Activated naive CD8-positive, alpha-beta T cell (primary cell): ENCODE results near the gene TSTD2.

ENCODE experiments used
- H3K27ac Mint-ChIP-seq: one replicate; pipeline ENCODE4 v1.8.0; 2021; ENCODE audit warnings: mixed read lengths
- H3K27me3 Mint-ChIP-seq: one replicate; pipeline ENCODE4 v1.8.0; 2021; ENCODE audit warnings: mixed read lengths
- H3K36me3 Mint-ChIP-seq: one replicate; pipeline ENCODE4 v1.8.0; 2021; ENCODE audit warnings: mixed read lengths
- H3K4me1 Mint-ChIP-seq: one replicate; pipeline ENCODE4 v1.8.0; 2021; ENCODE audit warnings: low read depth, mixed read lengths
- H3K4me3 Mint-ChIP-seq: one replicate; pipeline ENCODE4 v1.8.0; 2021; ENCODE audit warnings: mild to moderate bottlenecking, mixed read lengths
- H3K9me3 Mint-ChIP-seq: one replicate; pipeline ENCODE4 v1.8.0; 2021; ENCODE audit warnings: low read depth, mixed read lengths

TSTD2 gene

GRCh38 chr9:97567182-97567893 lies 65.8 kb downstream of the TSTD2 start:
- Mint-ChIP-seq H3K27ac (no peak overlapping the region), H3K4me1 (no peaks in the 10 kb centered on the region), H3K9me3 (no peaks in the 10 kb centered on the region)

DNA sequence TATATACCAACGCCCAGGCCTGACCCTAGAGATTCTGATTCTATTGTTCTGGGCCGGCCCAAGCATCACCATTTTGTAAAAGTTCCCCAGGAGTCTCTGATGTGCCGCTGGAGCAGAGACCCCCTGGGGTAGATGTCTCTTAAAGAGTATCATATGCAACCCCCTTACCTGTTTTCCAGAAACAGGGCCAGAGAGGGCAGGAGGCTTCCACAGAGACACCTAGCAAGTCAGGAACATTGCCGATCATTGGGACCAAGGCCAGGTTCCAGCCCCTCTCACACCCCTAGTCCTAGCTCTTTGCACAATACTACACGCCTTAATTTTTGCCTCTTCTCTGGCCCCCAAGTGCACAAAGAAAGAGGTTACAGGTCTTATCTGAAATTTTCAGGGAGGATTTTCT lies 67.9 kb downstream of the TSTD2 start:
- Mint-ChIP-seq H3K27me3 (peaks cover 6% of the 10 kb centered on the region), H3K9me3 (no peaks in the 10 kb centered on the region), H3K4me1 (no peaks in the 10 kb centered on the region), H3K36me3 (no peaks in the 10 kb centered on the region), H3K4me3 (no peak overlapping the region), H3K27ac (no peak overlapping the region)

More at GRCh38 chr9:97567182-97567893, 65.8 kb downstream of the TSTD2 start:
- H3K36me3 Mint-ChIP-seq = no peaks in the 10 kb centered on the region
- H3K4me3 Mint-ChIP-seq = no peak overlapping the region
- peaks cover 2% of the 10 kb centered on the region for H3K27me3 Mint-ChIP-seq

GRCh38 chr9:97564291-97565175 lies 68.6 kb downstream of the TSTD2 start:
- Mint-ChIP-seq H3K27ac (no peak overlapping the region), H3K9me3 (no peaks in the 10 kb centered on the region), H3K4me3 (no peak overlapping the region), H3K4me1 (peaks cover 3% of the 10 kb centered on the region), H3K36me3 (no peaks in the 10 kb centered on the region), H3K27me3 (peaks cover 6% of the 10 kb centered on the region)

DNA sequence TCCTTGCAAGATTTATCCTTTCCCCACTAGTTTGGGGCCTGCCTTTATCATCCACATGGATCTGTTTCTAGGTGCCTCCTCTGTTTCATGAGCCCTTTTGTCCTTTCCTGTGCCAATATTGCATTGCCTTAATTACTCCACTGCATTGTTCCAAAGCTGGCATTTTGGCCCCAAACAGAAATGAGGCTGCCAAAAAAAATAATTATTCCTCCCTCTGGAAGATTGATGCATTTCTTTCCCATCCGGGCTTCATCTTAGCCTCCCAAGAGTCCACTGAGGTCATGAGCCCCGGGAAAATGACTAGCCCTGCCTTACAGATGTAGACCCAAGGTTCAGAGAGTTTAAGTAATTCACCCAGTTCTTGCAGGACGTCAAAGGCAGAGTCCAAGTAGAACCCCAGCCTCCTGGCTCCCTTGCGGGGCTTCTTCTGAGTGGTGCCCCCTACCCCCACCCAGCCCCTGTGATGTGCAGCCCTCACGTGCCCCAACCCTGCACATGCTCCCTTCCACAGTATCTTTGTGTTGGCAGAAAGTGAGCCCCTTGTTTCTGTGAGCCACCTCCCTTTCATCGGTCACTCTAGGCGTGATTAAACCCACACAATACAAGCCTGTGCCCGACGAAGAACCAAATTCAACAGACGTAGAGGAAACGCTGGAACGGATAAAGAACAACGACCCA lies 69.6 kb downstream of the TSTD2 start:
- Mint-ChIP-seq H3K27me3 (peaks cover 8% of the 10 kb centered on the region), H3K4me1 (peaks cover 9% of the 10 kb centered on the region), H3K9me3 (no peaks in the 10 kb centered on the region), H3K27ac (no peak overlapping the region), H3K4me3 (no peak overlapping the region), H3K36me3 (no peaks in the 10 kb centered on the region)

DNA sequence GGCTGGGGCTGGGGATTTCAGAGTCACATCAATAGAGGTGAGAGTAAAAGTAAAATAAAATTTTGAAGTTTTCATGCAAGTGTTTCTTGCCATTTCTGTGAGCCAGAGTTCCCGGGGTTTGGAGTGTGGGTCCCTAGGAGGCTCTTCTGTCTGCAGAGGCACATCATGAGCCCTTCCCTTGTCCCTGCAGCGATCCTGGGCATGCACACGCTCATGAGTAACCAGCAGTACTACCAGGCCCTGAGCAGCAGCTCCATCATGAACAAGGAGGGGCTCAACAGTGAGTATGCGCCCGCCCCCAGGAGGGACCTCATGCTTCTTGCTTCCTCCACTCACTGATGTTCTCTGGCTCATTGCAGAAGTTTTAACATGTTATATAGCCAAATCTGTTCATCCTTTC lies 70.6 kb downstream of the TSTD2 start:
- peaks cover 9% of the 10 kb centered on the region for H3K4me1 Mint-ChIP-seq
- peaks cover 8% of the 10 kb centered on the region for H3K27me3 Mint-ChIP-seq
- no peak overlapping the region for H3K4me3 Mint-ChIP-seq

DNA sequence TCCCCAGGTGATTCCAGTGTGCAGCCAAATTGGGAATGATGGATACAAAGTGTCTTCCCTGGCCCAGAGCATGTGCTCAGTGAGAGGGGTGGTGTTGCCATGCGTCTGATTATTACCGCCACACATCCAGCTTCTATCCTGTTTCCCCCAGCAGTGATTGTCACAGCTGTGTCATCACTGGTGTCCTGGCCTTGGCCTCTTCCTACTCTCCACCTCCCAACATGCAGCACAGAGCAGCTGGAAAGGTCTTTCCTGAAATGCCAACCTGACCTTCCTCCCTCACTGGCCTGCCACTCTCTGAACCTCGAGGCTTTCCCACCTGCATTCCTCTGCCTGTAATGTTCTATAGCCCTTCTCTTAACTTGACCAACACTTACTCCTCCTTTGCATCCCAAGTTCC lies 71.7 kb downstream of the TSTD2 start:
- Mint-ChIP-seq H3K9me3 (no peaks in the 10 kb centered on the region), H3K27me3 (peaks cover 8% of the 10 kb centered on the region), H3K4me3 (no peak overlapping the region), H3K27ac (no peak overlapping the region), H3K4me1 (peaks cover 9% of the 10 kb centered on the region), H3K36me3 (no peaks in the 10 kb centered on the region)

More for the DNA sequence above, 70.6 kb downstream of the TSTD2 start:
- Mint-ChIP-seq H3K36me3 (no peaks in the 10 kb centered on the region), H3K9me3 (no peaks in the 10 kb centered on the region), H3K27ac (no peak overlapping the region)

DNA sequence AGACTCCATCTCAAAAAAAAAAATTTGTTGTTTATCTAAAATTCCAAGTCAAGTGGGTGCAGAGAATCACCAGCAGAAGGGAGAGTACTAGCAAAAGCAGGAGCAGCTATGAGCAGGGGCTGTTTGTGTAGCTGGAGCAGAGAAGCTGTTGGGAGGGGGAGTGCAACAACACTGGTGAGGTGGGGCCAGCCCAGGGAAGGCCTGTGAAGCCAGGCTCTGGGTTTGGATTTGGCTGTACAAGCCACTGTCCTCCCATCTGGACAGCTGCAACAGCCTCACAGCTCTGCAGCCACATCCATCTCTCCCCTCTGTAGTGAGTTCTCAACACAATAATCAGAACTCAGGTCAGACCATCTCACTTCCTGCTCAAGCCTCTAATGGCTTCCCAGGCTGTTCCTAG lies 72.3 kb downstream of the TSTD2 start:
- Mint-ChIP-seq H3K9me3 (no peaks in the 10 kb centered on the region), H3K27me3 (peaks cover 8% of the 10 kb centered on the region), H3K27ac (no peak overlapping the region)

GRCh38 chr9:97560154-97560553 lies 73.0 kb downstream of the TSTD2 start:
- no peak overlapping the region for H3K27ac Mint-ChIP-seq

More for the DNA sequence above, 72.3 kb downstream of the TSTD2 start:
- Mint-ChIP-seq H3K4me3 (no peak overlapping the region), H3K36me3 (no peaks in the 10 kb centered on the region), H3K4me1 (peaks cover 9% of the 10 kb centered on the region)

DNA sequence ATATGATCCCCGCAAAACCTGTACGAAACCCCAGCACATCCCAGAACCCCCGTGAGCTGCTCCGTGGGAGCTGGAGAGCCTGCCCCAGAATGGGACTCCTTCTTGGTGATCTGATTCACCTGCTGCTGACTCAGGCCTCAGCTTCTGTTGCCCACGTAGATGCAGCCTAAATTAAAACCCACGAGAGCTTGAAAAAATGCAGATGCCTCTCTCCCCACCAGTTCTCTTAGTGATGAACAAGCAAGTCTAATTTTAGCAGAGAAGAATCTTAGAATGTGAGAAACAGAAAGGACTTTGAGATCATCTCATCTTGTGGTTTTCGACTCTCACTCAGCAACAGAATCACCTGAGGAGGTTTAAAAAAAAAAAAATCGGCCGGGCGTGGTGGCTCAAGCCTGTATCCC lies 74.1 kb downstream of the TSTD2 start:
- H3K4me3 Mint-ChIP-seq = no peak overlapping the region
- H3K4me1 Mint-ChIP-seq = peaks cover 9% of the 10 kb centered on the region
- H3K9me3 Mint-ChIP-seq = no peaks in the 10 kb centered on the region
- no peak overlapping the region for H3K27ac Mint-ChIP-seq
- no peaks in the 10 kb centered on the region for H3K36me3 Mint-ChIP-seq
- peaks cover 6% of the 10 kb centered on the region for H3K27me3 Mint-ChIP-seq

More at GRCh38 chr9:97560154-97560553, 73.0 kb downstream of the TSTD2 start:
- Mint-ChIP-seq H3K9me3 (no peaks in the 10 kb centered on the region), H3K4me1 (peaks cover 9% of the 10 kb centered on the region), H3K4me3 (no peak overlapping the region), H3K36me3 (no peaks in the 10 kb centered on the region), H3K27me3 (peaks cover 8% of the 10 kb centered on the region)

DNA sequence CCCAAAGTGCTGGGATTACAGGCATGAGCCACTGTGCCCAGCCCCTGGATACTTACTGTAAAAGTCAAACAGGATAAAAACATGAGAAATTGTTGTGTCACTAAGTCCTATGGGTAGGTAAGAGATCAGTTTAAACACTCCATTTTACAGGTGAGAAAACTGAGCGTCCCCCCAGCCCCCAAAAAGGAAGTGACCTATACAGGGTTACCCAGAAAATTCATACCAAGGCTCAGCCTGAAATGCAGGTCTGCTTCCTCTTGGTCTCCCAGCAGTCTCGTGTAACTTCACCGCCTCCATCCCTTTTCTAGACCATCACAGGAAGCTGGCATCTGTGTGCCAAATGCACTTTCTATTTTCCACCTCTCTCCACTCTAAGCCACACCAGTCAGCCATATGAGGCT lies 74.5 kb downstream of the TSTD2 start:
- no peaks in the 10 kb centered on the region for H3K36me3 Mint-ChIP-seq
- no peaks in the 10 kb centered on the region for H3K9me3 Mint-ChIP-seq
- no peak overlapping the region for H3K4me3 Mint-ChIP-seq
- H3K4me1 Mint-ChIP-seq = peaks cover 9% of the 10 kb centered on the region
- H3K27me3 Mint-ChIP-seq = peaks cover 6% of the 10 kb centered on the region
- H3K27ac Mint-ChIP-seq = no peak overlapping the region

- Mint-ChIP-seq H3K9me3 (no peaks in the 10 kb centered on the region), H3K4me1 (peaks cover 9% of the 10 kb centered on the region)
These were observed 75.5 kb downstream of the TSTD2 start for GRCh38 chr9:97557606-97558095.

DNA sequence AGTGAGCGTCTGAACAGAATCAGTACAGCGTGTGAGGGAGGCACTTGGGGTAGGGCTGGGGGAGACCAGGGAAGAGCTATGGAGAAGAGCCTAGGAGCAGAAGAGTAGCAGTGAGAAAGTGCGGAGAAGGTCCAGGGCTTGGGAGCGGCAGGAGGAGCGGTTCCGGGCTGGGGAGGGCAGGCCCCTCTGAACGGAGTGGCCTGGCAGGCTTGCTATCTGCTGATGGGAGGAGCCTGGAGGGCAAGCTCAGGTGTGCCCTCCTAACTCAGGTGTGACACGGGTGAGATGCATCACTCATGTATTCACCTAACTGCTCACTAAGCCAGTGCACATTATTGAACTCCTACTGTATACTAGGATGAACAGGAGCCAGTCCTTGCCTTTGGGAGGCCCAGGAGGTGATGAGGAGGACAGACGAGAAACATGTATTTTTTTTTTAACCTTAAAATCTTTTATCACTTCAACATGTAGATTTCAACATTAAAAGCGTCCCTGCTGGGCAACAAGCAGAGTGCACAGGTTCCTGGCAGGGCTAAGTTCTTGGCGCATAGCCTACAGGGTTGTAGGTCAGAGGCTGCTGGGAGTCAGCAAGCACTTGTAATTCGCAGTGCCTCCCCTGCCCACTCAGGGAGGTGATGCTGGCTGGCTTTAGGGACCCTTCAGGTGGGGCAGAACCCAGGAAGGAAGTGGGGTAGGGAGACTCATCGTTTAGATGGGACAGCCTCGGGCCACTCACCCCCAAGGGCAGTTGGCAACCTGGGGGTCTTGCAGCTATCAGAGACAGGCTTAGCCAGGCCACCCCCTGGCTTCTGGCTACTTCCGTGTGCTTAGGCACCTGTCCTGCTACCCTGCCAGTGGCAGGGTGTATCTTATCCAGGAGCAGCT lies 76.2 kb downstream of the TSTD2 start:
- Mint-ChIP-seq H3K36me3 (no peaks in the 10 kb centered on the region), H3K27ac (no peak overlapping the region), H3K4me1 (peaks cover 9% of the 10 kb centered on the region), H3K9me3 (no peaks in the 10 kb centered on the region), H3K27me3 (peaks cover 9% of the 10 kb centered on the region), H3K4me3 (no peak overlapping the region)

More at GRCh38 chr9:97557606-97558095, 75.5 kb downstream of the TSTD2 start:
- H3K27me3 Mint-ChIP-seq = peaks cover 7% of the 10 kb centered on the region
- no peaks in the 10 kb centered on the region for H3K36me3 Mint-ChIP-seq
- no peak overlapping the region for H3K27ac Mint-ChIP-seq
- H3K4me3 Mint-ChIP-seq = no peak overlapping the region

DNA sequence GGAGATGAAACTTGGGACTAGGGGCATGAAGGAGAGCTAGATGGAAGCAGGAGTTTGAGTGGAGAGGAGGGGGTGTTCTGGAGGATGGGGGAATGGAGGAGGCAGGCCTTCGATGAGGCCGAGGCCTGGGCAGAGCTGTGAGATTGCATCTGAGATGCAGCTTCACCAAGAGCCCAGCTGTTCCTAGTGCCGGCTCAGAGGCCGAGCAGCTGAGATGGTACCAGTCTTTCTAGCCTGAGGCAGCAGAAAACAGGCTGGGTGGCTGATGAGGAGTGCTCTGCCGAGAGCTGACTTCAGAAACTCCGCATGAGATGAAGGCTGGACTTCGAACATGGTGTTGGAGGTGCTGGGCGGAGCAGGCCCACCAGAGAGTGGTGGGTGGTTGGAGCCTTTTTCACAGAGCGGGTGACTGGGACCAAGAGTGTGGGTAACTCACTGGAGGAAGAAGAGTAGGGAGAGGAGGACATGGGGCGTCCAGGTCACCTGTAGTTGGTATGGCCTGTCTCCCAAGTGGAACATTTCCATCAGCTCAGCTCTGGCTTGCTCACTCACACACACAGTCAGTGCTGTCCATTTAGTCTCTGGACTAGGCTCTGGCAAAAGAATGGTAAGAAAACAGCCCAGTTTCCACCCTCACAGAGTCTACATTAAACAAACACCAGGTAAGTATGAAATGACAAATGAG lies 77.0 kb downstream of the TSTD2 start:
- Mint-ChIP-seq H3K9me3 (no peaks in the 10 kb centered on the region), H3K27ac (no peak overlapping the region), H3K36me3 (no peaks in the 10 kb centered on the region), H3K27me3 (peaks cover 6% of the 10 kb centered on the region), H3K4me3 (no peak overlapping the region), H3K4me1 (peaks cover 9% of the 10 kb centered on the region)

- Mint-ChIP-seq H3K9me3 (no peaks in the 10 kb centered on the region), H3K36me3 (no peaks in the 10 kb centered on the region), H3K27me3 (peaks cover 6% of the 10 kb centered on the region), H3K27ac (no peak overlapping the region), H3K4me3 (no peak overlapping the region), H3K4me1 (peaks cover 9% of the 10 kb centered on the region)
These were observed 78.0 kb downstream of the TSTD2 start for GRCh38 chr9:97555164-97555563.
